ENCODE results near the gene FBRS.

Gene FBRS

DNA sequence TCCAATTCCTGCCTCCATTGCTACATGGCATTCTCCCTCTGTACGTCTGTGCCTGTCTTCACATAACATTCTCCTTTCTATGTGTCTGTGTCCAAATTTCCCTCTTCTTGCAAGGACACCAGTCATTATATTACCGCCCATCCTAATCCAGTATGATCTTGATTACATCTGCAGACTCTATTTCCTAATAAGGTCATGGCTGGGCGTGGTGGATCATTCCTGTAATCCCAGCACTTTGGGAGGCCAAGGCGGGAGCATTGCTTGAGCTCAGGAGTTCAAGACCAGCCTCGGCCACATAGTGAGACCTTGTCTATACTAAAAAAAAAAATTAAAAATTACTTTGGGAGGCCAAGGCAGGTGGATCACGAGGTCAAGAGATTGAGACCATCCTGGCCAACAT is 12.5 kb upstream of the FBRS start:
- DNase-seq: no peak

DNA sequence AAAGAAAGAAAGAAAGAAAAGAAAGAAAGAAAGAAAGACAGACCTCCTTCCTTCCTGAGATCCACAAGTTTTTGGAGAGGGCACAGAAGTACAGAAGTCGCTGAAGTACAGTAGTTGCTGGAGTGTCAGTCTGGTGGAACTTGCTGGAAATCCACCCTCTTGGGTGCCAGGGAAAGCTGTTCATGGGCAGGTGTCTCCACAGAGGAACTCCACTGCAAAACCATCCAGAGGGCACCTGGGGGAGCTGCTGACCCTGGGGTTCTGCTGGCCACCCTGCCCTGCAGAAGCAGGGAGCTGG is 11.0 kb upstream of the FBRS start:
- no peak for DNase-seq

DNA sequence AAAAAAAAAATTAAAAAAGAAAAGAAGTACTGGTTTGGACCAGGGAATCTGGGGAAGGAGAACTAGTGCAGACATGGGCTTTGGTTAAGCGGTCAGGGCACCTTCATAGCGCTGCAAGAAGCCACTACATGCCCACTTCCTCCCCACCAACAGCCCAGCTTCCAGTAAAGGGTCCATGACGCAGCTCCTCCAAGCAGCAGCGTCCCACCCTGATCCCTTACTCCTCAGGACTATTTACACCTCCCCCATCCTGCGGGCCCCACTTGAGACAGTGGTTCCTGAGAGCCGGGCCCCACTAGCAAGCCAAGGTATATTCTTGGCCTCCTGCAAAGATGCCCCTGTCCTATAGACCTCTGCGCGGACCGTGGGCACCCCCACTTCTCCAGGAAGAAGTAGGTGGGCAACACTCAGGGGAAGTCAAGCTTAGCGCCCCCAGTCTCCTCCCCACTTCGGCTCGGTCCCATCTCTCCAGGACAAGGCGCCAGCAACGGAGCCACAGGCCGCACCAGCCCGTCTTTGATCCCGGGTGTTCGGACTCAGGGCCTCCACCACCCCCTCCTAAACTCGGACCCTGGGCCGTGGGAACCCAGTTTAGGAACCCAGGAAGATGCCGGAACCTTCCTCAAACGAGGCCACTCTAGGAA is 8.4 kb upstream of the FBRS start:
- peak; percentile 31 for DNase-seq

DNA sequence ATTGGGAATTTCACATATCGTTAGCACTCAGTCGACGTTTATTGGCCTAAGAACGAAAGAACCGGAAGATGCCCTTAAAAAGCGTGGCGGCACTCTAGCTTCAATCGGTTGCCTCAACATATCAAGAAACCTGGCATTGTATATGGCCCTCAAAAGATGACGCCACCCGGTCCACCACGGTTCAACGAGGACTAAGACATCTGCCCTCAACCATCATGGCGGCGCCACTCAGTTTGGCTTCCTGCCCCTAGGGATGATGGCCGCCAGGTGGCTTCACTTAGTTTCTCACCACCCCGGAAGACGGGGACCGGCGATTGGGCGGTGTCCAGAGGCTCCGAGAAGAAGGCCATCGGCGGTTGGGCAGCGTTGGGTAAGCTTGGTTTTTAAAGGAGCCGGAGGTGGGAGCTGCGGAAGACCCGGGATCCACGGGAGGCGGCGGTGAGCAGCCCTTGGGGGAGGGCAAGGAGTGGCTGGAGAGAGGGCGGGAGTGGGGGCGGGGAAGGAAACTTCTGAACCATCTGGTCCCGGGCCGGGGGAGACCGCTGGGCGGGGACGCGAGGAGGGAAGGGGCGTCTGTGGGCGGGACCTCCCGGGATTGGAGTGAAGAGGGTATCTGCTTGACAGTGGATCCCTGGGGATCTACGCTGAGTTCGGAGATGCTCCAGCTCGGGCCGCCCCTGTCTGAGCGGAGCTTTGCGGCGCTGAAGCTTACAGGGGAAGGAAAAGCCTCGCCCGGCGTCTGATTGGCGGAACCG is 7.7 kb upstream of the FBRS start, which contains the start of gene PRR14:
TSS of gene PRR14 (plus strand) at position 592 of the 755 bp plus-strand sequence. CDS start 686 bp downstream, outside the sequence.
- peak; percentile 99 for DNase-seq

DNA sequence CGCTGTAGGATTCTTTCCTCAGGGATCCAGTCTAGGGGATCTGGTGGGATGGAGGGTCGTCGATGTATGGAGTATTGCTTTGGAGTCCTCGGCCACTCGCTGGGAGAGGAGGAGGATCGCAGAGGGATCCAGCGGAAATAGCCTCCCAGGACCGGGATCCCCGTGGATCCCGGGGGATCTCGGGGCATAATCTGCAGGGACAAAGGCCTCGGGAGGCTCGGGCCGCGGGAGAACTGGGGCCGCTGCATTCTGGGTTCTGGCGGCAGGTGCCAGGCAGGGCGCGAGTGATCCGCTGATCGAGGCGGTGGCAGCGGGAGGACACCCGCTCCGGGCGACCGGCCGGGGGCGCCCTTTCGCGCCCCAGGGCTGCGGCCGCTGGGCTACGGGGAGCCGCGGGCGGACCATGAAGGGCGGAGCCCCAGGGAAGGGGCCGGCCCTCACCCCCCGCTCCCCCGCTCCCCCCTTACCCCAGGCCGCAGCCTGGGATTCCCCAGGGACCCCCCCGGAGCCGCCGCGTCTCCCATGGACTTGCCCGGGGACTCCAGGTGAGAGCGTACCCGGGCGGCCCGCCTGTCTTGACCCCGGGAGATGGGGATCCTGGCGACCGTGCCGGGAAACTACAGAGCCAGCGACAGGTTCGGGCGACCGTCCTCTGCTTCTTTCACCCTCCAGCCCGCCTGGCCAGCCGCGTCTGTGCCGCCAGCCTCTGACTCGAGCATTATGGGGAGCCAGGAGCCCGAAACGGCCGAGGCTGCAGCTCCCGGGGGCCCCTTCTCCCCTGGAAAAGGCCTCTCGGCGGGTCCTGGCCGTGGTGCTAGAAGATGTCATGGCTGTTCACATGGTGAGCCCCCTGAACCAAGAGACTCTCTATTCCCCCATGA is 6.9 kb upstream of the FBRS start:
- DNase-seq: peak; percentile 82

DNA sequence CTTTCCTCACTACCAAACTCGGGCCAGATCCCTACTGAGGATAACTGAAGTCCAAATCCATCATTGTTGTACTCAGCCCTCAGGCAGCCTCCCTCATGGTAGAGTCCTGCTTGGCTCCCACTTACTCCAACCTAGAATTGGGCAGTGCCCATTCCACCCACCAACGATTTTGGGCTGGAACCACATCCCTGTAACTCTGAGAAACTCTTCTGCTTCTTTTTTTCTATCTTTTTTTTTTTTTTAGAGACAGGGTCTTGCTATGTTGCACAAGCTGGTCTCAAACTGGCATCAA is 6.3 kb upstream of the FBRS start:
- no peak for DNase-seq

DNA sequence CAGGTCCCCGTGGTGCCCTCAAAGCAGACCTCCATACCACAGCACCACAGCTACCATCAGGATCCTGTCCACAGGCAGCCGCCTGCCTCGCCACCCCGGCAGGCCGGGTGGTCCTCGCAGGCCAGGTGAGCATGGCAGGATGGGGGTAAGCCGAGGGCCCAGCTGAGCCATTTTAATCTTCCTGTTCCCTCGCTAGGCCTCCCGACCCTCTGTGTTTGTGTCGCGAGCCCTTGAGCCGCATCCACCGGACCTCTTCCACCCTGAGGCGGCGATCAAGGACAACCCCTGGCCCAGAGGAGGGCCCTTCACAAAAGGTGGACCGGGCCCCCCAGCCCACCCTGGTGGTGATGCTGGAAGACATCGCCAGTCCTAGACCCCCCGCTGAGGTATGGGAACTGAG is 5.5 kb upstream of the FBRS start:
- no peak for DNase-seq

DNA sequence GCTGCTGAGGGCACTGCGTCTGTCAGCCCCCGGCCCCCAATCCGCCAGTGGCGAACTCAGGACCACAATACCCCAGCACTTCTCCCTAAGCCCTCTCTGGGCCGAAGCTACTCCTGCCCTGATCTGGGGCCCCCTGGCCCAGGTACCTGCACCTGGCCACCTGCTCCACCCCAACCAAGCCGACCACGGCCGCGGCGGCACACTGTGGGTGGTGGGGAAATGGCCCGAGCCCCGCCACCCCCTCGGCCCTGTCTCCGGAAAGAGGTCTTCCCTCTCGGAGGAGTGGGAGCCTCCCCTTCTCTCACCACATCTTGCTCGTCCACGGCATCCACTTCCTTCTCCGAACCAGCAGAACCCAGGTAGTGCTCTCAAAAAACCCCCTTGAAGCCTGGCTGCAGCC is 3.4 kb upstream of the FBRS start:
- DNase-seq: no peak

DNA sequence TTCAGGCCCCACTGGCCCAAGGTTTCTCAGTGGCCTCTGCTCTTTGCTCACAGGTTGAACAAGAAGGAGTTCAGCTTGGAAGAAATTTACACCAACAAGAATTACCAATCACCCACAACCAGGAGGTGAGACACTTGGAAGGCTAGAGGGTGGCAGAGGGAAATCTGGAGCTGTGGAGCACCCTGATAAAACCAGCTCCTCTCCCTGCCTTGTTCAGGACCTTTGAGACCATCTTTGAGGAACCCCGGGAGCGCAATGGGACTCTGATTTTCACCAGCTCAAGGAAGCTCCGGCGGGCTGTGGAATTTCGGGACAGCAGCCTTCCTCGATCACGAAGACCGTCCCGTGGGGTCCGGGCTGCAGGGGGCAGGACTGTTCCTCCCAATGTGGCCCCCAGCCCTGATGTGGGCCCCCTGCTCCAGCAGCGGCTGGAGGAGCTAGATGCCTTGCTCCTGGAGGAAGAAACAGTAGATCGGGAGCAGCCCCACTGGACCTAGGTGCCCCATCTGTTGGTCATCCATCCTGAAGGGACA is 2.4 kb upstream of the FBRS start:
- DNase-seq: no peak

DNA sequence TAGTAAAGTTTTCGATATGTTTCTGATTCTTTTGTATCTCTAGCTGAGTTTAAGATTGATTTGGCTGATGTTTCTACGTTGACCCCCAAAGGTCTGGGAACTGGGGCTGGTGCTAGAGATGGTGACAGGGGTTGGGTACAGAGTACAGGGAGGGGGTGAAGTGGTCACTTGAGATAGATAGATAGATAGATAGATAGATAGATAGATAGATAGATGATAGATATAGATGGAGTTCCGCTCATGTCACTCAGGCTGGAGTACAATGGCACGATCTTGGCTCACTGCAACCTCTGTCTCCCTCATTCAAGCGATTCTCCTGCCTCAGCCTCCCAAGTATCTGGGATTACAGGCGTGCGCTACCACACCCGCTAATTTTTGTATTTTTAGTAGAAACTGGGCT is 1.8 kb upstream of the FBRS start:
- no peak for DNase-seq

DNA sequence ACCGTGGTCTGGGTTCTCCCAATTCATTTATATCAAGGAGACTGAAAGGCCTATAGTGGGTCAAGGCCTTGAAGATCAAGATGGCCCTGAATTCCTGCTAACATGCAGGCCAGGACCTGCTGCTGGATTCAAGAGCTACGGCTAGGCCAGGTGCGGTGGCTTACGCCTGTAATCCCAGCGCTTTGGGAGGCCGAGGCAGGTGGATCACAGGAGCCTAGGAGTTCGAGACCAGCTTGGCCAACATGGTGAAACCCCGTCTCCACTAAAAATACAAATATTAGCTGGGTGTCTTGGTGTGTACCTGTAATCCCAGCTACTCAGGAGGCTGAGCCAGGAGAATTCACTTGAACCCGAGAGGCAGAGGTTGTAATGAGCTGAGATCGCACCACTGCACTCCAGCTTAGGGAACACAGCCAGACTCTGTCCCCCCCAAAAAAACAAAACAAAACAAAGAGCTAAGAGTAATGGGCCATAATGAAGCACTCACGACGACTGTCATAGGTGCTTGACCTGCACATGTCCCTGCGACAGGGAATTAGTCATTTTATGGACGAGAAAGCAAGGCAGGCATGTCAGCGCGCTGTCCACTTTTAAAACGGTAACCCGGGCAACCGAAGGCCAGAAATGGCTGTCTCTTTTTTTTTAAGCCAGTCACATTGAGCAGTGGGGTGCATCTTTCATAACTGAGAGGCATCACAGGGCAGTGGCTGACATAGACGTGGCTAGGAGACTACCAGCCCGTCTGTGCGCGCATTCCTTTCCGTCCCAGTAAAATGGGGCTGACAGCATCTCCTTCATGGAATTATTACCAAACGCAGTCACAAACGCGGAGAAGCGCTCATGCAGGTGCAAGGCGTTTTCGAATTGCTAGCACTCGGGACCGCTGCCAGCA is 1.0 kb upstream of the FBRS start:
- DNase-seq: no peak

DNA sequence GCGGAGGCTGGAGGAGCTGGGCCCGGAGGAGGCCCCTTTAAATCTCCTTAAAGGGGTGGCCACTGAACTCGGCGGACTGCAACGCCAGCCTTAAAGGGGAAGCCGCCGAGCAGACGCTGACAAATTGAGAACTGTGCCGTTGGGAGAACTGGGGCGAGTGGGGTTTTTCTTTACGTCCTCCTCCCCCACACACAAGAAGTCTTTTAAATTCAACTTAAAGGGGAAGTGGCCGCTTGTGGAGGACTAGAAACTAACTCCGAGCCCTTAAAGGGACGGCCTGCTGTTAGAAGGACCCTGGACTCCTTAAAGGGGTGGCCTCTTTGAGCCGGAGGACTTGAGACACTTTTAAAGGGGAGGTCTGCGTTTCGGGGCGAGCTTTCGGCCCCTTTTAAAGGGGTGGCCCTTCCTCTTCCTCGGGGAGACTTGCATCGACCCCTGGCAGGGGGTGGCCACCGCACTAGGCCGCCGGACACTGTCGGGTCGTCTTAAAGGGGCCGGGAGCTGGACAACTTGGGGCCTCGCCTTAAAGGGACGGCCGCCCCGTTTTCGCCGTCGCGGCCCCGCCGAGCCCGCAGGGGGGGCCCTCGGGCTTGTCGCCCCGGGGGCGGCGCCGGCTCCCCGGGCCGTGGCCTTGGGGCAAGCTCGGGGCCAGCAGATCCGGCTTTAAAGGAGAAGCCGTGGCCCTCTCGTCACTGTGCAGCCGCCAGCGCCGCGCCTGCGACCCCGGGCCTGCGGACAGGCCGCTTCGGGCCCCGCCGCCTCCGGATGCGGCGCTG is 688 bp downstream of the FBRS start:
- no peak for DNase-seq

DNA sequence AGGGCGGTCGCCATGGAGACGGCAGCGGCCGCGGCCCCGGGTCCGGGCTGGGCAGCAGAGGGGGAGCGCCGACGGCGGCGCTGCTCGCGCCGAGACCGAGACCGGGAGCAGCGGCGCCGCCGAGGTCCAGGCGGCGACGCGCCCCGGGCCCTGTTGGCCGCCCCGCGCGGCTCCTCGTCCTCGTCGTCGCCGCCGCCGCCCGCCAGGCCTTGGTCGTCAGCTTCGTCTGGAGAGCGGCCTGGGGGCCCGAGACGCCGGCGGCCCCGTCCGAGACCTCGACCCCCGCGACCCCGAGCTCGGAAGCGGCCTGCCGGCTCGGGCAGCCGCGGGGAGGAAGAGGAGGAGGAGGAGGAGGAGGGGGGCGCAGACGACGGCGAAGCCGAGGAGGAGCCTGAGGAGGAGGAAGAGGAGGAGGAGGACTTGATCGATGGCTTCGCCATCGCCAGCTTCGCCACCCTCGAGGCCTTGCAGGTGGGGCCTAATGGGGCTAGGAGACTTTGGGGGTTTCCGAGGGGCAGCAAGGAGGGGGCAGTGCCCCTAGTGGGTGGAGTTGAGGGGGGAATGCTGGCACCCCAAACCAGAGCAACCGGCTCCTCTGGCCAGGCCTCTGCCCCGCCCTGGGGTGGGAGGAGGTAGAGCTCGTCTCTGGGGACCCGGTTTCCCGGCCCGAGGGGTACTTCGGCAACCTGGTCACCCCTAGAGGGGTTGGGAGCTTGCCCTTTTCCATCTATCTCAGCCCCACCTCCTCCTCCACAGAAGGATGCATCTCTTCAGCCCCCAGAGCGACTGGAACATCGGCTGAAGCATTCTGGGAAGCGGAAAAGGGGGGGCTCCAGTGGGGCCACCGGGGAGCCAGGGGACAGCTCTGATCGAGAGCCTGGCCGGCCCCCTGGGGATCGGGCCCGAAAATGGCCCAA is 1.5 kb downstream of the FBRS start:
- DNase-seq: peak; percentile 65

DNA sequence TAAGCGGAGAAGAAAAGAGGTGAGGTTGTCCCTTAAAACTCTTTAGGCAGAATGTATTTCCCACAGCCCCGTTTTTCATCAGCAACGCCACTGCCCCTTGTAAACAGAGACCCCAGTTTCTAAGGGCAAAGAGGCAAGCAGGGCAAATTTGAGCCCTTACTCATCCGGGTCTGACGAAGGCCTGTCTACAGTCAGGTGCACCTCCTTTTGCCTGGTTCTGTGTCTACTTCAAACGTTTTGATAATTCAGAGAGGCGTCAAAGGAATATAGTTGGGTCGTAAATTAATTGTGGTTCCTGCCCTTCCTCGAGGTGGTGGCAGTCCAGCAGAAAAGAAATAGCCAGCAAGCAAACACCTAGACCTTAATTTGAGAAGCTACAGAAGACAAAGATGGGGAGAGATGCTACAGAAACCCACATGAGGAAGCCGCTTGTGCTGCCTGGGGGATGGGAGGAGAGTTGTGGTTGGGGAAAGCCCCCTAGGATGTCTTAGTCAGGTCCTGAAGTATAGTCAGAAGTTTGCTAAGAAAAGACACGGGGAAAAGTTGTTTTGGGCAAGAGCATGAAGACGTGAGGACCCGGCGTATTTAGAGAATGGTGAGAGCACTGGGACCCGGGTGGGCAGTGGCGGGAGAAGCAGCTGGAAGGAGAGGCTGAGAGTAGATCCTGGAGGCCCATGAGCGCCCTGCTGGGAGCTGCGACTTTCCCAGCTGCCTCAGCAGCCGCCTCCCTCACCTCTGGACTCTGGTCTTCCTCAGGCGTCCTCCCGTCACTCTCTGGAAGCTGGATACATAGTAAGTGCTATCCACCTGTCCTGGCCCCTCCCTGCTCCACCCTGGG is 2.4 kb downstream of the FBRS start:
- peak; percentile 88 for DNase-seq

DNA sequence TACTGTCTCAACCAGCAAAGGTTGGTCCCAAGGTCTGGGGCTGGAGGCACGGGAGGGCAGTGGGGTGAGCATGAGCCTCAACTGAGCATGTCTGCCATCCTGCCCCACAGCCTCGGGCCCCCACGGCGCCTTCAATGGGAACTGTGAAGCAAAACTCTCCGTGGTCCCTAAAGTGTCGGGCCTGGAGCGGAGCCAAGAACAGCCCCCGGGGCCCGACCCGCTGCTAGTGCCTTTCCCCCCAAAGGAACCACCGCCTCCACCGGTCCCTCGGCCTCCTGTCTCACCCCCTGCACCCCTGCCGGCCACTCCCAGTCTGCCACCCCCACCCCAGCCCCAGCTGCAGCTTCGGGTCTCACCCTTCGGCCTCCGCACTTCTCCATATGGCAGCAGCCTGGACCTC is 4.2 kb downstream of the FBRS start:
- no peak for DNase-seq

DNA sequence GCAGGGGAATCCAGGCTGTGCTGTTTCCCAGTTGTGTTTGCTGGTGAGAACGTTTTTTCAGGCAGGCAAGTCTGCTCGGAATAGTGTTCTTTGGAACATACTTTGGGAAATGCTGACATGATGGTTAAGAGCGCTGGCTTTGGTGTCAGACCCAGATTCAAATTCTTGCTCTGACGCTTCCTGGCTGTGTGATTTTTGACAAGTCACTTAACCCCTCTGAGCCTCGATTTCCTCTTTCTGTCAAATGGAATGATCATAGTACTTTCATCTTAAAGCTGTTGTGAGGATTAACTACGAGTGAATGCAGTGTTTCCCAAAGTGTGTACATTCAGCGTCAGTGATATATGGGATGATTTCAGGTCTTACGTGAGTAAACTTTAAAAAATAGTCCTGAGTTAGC is 4.8 kb downstream of the FBRS start:
- DNase-seq: no peak

DNA sequence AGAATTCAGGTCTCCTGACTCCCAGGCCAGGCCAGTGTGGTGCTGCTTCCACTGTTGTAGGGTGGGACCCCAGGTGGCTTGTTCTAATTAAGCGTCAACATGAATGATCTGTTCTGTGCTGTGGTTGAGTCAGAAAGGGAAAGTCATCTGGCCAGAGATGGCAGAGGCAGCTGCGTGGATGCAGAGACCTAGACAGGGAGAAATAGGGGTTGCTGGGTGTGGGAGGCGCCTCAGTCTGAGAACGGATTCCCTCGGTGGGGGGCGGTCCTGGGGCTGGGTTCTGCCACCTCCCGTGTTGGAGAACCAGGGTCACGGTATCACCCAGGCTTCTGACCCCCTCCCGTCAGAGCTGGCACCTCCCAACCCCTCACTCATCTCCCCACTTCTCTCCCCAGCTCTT is 5.6 kb downstream of the FBRS start:
- no peak for DNase-seq

DNA sequence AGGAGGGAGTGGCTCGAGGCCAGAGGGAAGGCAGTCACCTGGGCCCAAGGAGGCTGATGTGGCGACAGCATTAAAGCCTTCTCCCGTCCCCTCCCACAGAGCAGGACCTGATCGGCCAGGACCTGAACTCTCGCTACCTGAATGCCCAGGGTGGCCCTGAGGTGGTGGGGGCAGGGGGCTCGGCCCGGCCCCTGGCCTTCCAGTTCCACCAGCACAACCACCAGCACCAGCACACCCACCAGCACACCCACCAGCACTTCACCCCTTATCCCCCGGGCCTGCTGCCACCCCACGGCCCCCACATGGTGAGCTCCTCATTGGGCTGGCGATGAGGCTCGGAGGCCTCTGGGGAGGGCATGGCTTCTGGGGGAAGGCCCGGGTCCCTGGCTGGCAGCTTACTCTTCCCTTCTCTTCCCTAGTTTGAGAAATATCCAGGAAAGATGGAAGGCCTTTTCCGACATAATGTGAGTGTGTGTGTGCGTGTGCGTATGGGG is 6.4 kb downstream of the FBRS start:
- no peak for DNase-seq

DNA sequence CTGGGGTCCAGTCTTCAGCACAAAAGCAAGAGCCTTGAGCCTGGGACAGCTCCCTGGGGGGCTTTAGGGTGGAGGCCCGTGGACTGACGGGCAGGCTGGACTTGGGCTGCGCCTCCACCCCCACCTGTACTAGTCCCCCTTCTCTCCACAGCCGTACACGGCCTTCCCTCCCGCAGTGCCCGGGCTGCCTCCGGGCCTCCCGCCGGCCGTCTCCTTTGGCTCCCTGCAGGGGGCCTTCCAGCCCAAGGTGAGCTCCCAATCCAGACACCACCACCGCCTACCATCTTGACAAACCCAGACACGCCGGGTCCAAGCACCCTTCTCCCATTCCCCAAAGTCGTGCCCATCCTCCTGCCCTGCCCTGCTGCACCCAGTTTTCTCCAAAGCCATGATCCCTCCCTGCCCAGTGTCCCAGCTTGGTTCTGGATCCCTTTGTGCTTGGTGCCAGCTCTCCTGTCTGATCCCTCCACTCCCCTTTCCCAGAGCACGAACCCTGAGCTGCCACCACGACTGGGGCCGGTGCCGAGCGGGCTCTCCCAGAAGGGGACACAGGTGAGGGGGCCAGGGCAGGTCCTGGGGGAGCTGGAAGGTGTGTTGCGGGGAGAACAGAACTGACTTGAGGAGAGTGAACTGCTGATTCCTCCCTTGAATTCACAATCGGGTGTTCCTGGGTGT is 7.1 kb downstream of the FBRS start:
- no peak for DNase-seq

Measured in stimulated activated CD4-positive, alpha-beta T cell treated with anti-CD3 and anti-CD28 coated beads, Interleukin-15, amount 100 ng/mL, for 24 hours (primary cell).